Measurements from ENCODE around the gene USP40.

- TF ChIP-seq CTCF (IDR thresholded peaks at IDR 0.05; ENCODE audit: borderline replicate concordance, extremely low read depth, low read length, poor library complexity, severe bottlenecking) (no peak), EZH2 (IDR thresholded peaks at IDR 0.05; ENCODE audit: borderline replicate concordance, low read depth, low read length, severe bottlenecking) (no peak)
Observed at GRCh38 chr2:233468047-233468740, 98.4 kb downstream of the USP40 start.
